ENCODE measurements around the gene METAP1D. TPM values are rescaled to one million over a fixed set of nuclear protein-coding genes. Genes with fewer than 3 reads are reported as not detected.
A peak's percentile ranks its signal among the peaks of the same experiment; 100 is the strongest.

The METAP1D gene
- total RNA-seq, 2 donors from 2014 or later: 5.7 to 6.5 TPM

DNA sequence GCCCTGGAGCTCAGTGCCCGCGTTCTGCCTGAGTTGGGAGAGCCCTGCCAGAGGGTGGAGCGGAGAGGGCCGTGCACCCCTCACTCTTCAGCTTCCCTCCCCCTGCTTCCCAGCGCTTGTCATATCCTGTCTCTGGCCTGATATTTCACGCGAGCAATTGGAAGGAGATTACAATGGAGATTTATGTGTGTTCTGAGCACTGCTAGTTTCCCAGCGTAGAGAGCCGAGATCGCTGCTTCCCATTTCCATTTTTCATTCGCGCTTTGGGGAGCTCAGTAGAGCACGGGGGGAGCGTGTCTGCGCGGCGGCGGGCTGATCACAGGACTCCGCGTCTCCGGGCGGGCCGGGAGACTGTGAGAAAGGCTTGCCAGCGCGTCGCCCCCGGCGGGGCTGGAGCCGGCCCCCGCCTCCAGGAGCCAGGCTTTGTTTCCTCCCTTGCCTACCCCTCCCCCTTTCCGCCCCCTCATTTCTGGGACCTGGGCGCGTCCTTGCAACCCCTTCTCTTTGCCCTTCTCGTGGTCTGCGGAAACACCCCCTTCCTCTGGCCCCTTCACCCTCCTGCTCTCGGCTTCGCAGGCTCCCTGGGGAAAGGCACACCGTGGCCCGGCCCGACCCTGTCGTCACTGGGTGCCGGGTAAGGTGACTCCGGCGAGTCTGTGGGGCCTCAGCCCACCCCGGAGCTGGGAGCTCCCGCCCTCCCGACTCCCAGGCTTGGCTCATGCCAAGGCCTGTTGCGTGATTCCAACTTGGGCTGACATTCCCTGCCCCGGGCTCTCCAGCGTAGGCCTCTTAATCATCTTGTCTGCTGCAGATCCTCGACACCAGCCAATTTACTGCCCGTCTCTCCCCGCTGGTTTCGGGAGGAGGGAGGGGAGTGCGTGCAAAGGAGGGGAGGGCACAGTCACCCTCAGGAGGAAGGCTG, 97.1 kb downstream of the METAP1D start:
- Mint-ChIP-seq H3K27me3 (peaks cover 71% of the 10 kb centered on the region), H3K4me1 (peaks cover 32% of the 10 kb centered on the region), H3K36me3 (ENCODE audit: low read depth) (peaks cover 4% of the 10 kb centered on the region), H3K4me3 (peak overlapping the region; percentile 82), H3K27ac (no peak overlapping the region)
- ATAC-seq (no peak), DNase-seq (no peak)
- no peaks in the 10 kb centered on the region for H3K9me3 ChIP-seq (ENCODE audit: control insufficient read depth, low read length, poor library complexity, severe bottlenecking)

DNA sequence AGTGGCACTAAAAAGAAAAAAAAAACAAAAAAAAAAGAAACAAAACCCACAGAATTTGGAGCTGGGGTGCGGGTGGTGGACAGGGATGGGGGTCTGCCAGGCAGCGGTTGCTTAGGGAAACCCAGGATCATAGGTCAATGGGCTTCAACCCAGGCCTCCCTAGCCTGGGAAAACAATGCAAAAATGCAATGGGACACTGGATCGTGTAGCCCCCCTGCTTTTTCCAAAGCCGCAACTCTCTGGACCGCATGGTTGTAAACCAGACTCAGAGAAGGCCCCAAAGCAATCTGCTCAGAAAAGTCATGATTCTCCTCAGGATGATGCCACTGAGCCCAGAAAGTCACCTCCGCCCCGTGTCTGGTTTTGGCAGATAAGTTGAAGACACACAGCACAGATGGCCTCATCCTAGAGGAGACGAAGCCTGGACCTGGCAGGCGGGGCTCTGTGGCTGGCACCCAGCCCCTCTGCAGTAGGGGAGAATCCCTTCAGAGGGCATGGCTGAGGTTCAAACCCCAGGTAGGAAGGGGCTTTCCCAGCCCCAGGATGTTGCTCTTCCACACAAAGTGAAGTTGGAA, 97.9 kb downstream of the METAP1D start:
- H3K27ac Mint-ChIP-seq: no peak overlapping the region
- H3K4me1 Mint-ChIP-seq: peaks cover 37% of the 10 kb centered on the region
- peak overlapping the region; percentile 77 for H3K4me3 Mint-ChIP-seq
- DNase-seq (no peak), ATAC-seq (no peak)
- H3K27me3 Mint-ChIP-seq: peaks cover 71% of the 10 kb centered on the region
- H3K36me3 Mint-ChIP-seq (ENCODE audit: low read depth): peaks cover 4% of the 10 kb centered on the region
- no peaks in the 10 kb centered on the region for H3K9me3 ChIP-seq (ENCODE audit: control insufficient read depth, low read length, poor library complexity, severe bottlenecking)

DNA sequence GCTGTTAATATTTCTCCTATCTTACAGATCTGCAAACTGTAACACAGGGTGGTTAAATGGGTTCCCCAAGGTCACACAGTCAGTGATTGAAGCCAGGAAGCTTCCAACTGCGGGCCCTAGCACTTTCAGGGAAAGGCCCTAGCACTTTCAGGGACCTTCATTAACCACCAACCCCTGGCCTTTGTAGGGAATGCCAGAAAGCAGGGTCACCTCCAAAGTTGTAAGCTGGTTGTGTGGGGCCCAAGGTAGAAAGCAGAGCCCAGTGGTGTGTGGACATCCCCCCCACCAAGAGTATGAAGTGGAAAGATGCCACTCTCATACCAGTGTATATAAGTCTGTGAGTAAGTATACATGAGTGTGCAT, 98.5 kb downstream of the METAP1D start:
- peak overlapping the region; percentile 54 for H3K27ac Mint-ChIP-seq
- DNase-seq (no peak), ATAC-seq (no peak)
- peaks cover 4% of the 10 kb centered on the region for H3K36me3 Mint-ChIP-seq (ENCODE audit: low read depth)
- H3K4me1 Mint-ChIP-seq: peaks cover 42% of the 10 kb centered on the region
- H3K4me3 Mint-ChIP-seq: peak overlapping the region; percentile 36
- H3K27me3 Mint-ChIP-seq: peaks cover 71% of the 10 kb centered on the region
- no peaks in the 10 kb centered on the region for H3K9me3 ChIP-seq (ENCODE audit: control insufficient read depth, low read length, poor library complexity, severe bottlenecking)

DNA sequence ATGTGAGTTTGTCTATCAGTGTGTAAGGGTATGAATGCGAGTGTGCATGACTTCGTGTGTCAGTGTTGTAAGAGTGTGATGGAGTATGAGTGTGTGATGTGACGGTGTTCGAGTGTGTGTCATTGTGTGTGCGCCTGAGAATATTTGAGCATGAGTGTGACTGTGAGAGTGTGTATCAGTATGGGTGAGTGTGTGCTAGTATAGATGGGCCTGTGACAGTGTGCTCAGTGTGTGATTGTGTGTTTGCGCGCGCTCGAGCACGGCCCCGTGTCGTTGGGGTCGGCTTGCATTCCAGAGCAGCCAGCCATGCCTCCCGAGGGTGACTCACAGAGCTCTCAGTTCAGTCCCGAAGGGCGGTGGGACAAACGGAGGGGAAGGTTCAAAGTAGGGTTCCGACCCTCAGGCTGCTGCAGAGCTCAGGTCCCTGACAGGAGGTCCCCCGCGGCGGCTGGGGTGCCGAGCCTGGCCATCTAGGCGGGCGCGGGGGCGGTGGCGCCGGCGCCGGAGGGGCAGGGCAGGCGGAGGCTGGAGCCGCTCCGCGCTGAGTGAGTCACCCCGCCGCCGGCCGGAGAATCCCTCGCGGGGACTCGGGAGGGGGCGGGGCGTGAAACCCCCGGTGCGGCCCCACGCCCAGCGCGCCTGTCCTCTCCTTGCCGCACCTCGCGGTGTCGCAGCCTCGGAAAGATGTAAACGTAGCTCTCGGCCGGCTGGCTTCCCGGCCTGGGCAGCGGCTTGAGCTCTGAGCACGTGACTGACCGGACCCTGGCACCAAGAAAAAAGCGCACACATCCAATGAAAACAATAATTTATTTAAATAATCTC, 99.1 kb downstream of the METAP1D start:
- ATAC-seq (no peak), DNase-seq (no peak)
- Mint-ChIP-seq H3K27ac (peak overlapping the region; percentile 54), H3K36me3 (ENCODE audit: low read depth) (peaks cover 4% of the 10 kb centered on the region), H3K4me3 (peak overlapping the region; percentile 36), H3K4me1 (peaks cover 43% of the 10 kb centered on the region), H3K27me3 (peaks cover 70% of the 10 kb centered on the region)
- no peaks in the 10 kb centered on the region for H3K9me3 ChIP-seq (ENCODE audit: control insufficient read depth, low read length, poor library complexity, severe bottlenecking)

DNA sequence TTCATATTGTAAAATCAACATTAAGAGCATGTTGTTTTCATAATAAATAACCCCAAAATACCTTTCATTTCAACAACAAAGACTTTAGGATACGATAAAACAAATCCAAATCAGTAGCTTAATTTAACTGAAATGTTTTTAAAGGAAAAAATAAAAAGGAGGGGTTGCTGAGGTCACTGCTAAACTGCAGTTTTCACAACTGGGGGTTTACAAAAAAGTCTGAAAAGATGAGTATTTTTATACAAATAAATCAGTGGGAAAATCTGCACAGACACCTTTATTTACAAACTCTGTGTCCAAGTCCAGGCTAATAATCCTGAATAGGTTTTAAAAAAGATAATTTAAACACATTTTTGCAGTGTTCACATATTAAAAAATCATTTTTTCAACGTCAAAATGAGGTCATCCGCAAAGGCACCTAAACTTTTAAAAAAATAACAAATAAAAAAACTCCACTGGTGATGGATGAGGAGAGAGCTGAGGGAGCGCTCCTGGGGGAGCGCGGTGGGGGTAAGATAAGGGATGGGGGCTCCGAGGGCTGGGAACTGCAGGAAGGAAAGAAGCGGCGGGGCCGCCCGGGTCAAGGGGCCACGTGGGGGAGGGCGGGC, 99.8 kb downstream of the METAP1D start:
- H3K9me3 ChIP-seq (ENCODE audit: control insufficient read depth, low read length, poor library complexity, severe bottlenecking): no peaks in the 10 kb centered on the region
- Mint-ChIP-seq H3K4me3 (peak overlapping the region; percentile 9), H3K27ac (peak overlapping the region; percentile 54)

DNA sequence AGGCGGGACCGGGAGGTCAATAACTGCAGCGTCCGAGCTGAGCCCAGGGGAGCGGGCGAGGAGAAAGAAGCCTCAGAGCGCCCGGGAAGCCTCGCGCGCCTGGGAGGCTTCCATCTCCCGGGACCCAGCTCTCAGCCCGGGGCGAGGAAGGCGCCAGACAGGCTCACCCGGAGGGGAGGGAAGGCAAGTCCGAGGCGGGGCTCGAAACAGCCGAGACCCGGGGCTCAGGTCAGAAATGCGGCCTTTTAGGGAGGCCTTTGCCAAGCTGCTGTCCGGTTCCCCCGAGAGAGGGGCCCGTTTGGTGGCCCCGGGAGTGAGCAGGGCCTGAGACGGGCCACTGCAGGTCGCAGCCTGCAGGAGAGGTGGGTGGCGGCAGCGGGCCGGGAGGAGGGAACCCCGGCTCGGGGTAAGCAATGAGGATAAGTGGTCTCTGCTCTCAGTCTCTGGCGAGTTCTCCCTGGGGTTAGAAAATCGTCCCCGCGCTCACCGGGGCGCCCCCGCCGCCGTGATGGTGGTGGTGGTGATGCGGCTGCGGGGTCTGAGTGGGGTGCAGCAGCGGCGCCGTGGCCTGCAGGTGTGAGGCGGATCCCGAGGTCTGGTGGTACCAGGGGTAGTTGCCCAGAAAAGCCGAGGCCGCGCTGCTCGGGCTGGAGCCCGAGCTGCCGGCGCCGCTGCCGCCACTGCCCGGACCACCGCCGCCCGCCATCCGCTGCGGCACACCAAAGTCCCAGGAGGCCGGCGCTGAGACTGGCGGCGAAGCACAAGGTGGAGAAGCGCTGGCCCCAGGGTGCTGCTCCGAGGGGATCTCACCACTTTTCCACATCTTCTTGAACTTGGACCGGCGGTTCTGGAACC, 100.6 kb downstream of the METAP1D start:
- H3K4me1 Mint-ChIP-seq: peaks cover 43% of the 10 kb centered on the region
- H3K9me3 ChIP-seq (ENCODE audit: control insufficient read depth, low read length, poor library complexity, severe bottlenecking): no peaks in the 10 kb centered on the region
- no peak for DNase-seq
- H3K4me3 Mint-ChIP-seq: peak overlapping the region; percentile 94
- H3K36me3 Mint-ChIP-seq (ENCODE audit: low read depth): peaks cover 6% of the 10 kb centered on the region
- peak overlapping the region; percentile 54 for H3K27ac Mint-ChIP-seq
- no peak for ATAC-seq
- H3K27me3 Mint-ChIP-seq: peaks cover 81% of the 10 kb centered on the region

More for the DNA sequence above, 99.8 kb downstream of the METAP1D start:
- Mint-ChIP-seq H3K36me3 (ENCODE audit: low read depth) (peaks cover 4% of the 10 kb centered on the region), H3K27me3 (peaks cover 77% of the 10 kb centered on the region), H3K4me1 (peaks cover 46% of the 10 kb centered on the region)
- no peak for ATAC-seq
- no peak for DNase-seq

DNA sequence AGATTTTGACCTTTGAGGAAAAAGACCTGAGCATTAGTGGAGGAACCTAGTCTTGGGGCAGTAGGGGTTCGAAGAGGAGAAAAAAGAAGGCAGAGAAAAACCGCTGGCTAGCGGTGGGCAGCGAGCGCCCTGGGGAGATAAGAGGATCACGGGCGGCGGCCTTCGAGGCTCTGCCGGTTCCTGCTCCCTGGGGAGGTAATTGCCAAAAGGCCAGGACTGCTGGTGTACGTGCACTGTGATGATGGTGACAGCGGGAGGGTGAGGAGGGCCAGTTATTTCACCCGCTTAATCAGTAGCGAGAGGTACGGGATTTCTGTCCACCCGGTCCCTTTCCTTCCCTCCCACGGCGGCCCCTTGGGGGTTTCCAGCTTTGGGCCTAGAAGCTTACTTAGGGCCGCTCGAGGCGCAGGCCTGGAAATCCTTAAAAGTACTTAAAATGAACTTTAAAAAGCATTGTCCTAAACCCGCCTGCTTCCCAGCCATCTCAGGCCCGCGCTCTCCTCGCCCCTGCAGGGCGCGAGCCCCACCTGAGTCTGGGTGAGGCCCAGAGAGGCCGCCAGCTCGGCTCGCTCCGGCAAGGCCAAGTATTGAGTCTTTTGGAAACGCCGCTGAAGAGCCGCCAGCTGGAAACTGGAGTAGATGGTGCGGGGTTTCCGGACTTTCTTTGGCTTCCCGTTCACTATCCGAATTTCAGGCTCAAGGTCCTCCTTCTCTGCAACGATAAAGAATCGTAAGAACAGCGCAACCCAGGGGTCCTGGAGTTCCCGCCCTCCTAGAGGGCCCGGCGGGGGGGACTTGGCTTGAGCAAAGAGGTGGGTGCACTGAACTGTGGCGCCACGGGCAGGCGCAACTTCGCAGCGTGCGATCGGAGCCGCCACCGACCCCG, 101.4 kb downstream of the METAP1D start:
- no peaks in the 10 kb centered on the region for H3K9me3 ChIP-seq (ENCODE audit: control insufficient read depth, low read length, poor library complexity, severe bottlenecking)
- Mint-ChIP-seq H3K4me1 (peaks cover 41% of the 10 kb centered on the region), H3K4me3 (peak overlapping the region; percentile 94), H3K27ac (peak overlapping the region; percentile 54), H3K36me3 (ENCODE audit: low read depth) (peaks cover 6% of the 10 kb centered on the region), H3K27me3 (peaks cover 81% of the 10 kb centered on the region)
- no peak for DNase-seq
- no peak for ATAC-seq

DNA sequence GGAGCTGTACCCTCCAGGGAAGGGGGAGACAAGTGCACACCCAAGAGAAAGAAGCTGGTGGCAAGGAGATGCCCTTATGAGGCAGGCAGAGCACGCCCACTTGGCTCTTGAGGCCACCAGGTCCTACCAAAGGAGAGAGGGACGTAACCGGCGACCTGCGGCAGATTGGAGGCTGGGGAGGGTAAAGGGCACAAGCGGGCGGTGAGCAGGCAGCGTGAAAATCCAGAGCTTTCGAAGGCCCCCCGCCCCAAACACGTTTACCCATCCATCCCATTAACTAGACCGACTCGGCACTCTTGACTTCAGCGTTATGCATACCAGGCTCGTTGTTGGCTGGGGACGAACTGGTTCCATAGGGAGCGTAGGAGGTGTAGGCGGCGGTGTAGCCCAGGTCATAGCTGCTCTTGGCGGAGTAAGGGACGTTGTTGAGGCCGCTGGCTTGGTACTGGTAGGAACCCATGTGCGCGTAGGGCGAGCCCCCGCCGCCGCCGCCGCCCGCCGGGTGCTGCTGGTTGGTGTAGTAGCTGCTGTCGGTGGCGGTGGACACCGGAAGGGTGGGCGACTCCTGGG, 102.2 kb downstream of the METAP1D start:
- peaks cover 6% of the 10 kb centered on the region for H3K36me3 Mint-ChIP-seq (ENCODE audit: low read depth)
- H3K9me3 ChIP-seq (ENCODE audit: control insufficient read depth, low read length, poor library complexity, severe bottlenecking): no peaks in the 10 kb centered on the region
- H3K4me1 Mint-ChIP-seq: peaks cover 39% of the 10 kb centered on the region
- ATAC-seq: peak; percentile 9
- H3K27me3 Mint-ChIP-seq: peaks cover 81% of the 10 kb centered on the region
- peak overlapping the region; percentile 94 for H3K4me3 Mint-ChIP-seq
- H3K27ac Mint-ChIP-seq: peak overlapping the region; percentile 54
- no peak for DNase-seq

DNA sequence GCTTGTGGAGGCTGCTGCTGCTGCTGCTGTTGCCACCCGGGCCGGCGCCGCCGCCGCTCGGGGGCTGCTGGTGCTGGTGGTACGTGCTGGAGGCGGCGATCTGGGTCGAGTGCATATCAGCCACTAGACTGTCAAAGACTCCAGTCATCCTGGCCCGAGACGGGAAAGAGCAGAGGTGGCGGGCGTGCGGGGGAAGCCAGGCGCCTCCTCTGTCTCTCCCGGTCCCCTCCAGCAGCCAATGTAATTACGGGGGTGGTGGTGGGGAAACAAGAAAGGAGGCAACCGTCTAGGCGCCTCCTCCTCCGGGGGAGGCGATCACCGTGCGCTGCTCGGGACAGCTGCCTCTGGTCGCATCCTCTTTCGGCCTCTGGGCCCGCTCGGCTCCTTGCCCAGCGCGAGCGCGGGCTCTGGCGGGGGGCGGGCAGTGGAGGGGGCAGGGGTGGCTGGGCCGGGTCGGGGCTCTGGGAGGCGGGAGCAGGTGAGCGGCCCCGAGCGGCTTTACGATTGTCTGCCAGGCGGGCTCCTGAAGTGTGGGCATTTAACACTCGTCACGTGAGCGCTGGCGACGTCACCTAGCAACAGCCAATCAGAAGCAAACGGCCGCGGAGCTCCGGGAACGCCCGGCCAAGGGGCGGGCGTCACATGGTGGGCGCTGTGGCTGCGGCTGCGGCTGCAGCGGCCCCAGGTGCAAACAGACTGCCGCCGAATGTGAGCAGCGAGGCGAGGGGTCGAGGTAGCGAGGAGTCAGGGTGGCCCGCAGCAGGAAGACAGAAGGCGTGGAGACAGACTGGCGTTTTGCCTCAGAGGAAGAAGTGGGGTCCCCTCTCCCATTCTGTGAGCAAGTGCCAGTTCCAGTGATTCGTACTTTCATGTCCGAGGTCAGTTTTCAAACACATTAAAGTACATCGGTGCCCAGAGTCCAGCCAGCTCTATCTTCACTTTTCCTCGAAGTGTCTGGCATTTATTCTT, 102.9 kb downstream of the METAP1D start, which contains the start of gene DLX2:
Gene DLX2, minus strand, starts transcription at position 510 of the 969 bp plus-strand sequence. Its CDS starts 362 bp downstream, at position 148.
- H3K27me3 Mint-ChIP-seq: peaks cover 81% of the 10 kb centered on the region
- no peaks in the 10 kb centered on the region for H3K9me3 ChIP-seq (ENCODE audit: control insufficient read depth, low read length, poor library complexity, severe bottlenecking)
- peak within 1 kb of the TSS; percentile 77 for H3K27ac Mint-ChIP-seq
- H3K4me1 Mint-ChIP-seq: peaks cover 40% of the 10 kb centered on the region
- peaks cover 6% of the 10 kb centered on the region for H3K36me3 Mint-ChIP-seq (ENCODE audit: low read depth)
- peak; percentile 51 for ATAC-seq
- peak in 2 of 3 donors; percentile 48 to 49 for DNase-seq
- H3K4me3 Mint-ChIP-seq: peak within 1 kb of the TSS; percentile 94

DNA sequence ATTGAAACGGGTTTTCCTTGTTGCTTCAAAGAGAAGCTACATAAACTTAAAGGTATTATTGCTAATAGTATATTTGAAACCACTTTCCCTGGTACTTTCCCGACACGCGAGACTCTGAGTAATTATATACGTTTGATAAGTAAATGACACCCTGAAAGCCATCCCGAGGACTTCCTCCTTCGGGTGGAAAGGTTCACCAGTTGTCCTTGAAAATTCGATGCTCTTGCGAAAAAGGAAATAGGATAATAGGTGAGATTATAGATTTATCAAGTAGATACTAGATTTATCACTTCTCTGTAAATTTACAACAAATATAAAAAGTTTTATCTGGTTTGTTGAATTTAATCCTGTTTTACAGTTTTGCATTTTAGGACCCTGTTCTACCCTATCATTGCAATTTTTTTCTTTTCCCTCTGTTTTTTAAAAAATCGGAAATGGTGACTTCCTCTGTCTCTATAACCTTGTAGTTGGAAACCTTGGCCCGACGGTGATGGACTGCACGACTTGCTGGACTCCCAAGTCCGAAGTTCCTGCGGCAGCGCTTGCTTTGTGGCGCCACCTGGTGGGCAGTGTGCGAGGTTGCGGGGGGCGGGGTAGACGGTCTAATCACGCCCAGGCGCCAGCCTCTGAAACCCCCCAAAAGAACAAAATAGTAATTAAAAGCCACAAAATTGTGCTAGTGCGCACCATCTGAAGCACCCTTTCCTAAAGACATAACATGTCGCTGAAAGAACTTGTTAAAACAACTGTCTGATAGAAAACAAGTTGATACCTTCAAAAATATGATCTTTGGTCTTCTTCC, 103.9 kb downstream of the METAP1D start:
- ATAC-seq (peak; percentile 54), DNase-seq (peak; percentile 52 to 60 (median 59))
- H3K36me3 Mint-ChIP-seq (ENCODE audit: low read depth): peaks cover 3% of the 10 kb centered on the region
- H3K27me3 Mint-ChIP-seq: peaks cover 83% of the 10 kb centered on the region
- peak overlapping the region; percentile 94 for H3K4me3 Mint-ChIP-seq
- H3K4me1 Mint-ChIP-seq: peaks cover 42% of the 10 kb centered on the region
- no peaks in the 10 kb centered on the region for H3K9me3 ChIP-seq (ENCODE audit: control insufficient read depth, low read length, poor library complexity, severe bottlenecking)
- H3K27ac Mint-ChIP-seq: peak overlapping the region; percentile 77
